ENCODE measurements around the gene ALKBH4.

The ALKBH4 gene

GRCh38 chr7:102467581-102468477 lies 3.2 kb upstream of the ALKBH4 start:
- Histone ChIP-seq H2AFZ (ENCODE audit: low read depth, low read length) (no peak overlapping the region), H3K36me3 (ENCODE audit: insufficient read depth, low read length) (peaks cover 41% of the 10 kb centered on the region), H3K4me1 (ENCODE audit: insufficient read depth, low read length) (peaks cover 28% of the 10 kb centered on the region), H3K27ac (ENCODE audit: low read length) (no peak overlapping the region), H3K9me3 (ENCODE audit: insufficient read depth, low read length, severe bottlenecking) (no peaks in the 10 kb centered on the region), H3K27me3 (ENCODE audit: insufficient read depth, low read length, poor library complexity) (no peaks in the 10 kb centered on the region), H3K9ac (ENCODE audit: low read depth, low read length) (no peak overlapping the region), H3K79me2 (ENCODE audit: insufficient read depth, low read length) (peaks cover 35% of the 10 kb centered on the region), H4K20me1 (ENCODE audit: insufficient read depth, low read length) (peaks cover 15% of the 10 kb centered on the region), H3K4me2 (ENCODE audit: insufficient read depth, low read length) (no peak overlapping the region; the same call in 1 of the 2 replicates), H3K4me3 (ENCODE audit: low read depth in 1 of 2, low read length in 2 of 2) (no peak overlapping the region)
- TF ChIP-seq CTCF (IDR thresholded peaks at IDR 0.05; ENCODE audit: borderline replicate concordance, extremely low read depth, low read length, poor library complexity, severe bottlenecking), result no peak
- no peak for TF ChIP-seq EZH2 (IDR thresholded peaks at IDR 0.05; ENCODE audit: borderline replicate concordance, low read depth, low read length, severe bottlenecking)
- no peak for ATAC-seq (ENCODE audit: insufficient read depth, low read depth)
- no peak for DNase-seq

GRCh38 chr7:102466097-102466496 lies 1.4 kb upstream of the ALKBH4 start:
- Histone ChIP-seq H2AFZ (ENCODE audit: low read depth, low read length) (no peak overlapping the region), H3K9ac (ENCODE audit: low read depth, low read length) (peak overlapping the region; percentile 94; the same call in 1 of the 2 replicates), H3K36me3 (ENCODE audit: insufficient read depth, low read length) (peaks cover 30% of the 10 kb centered on the region), H3K4me2 (ENCODE audit: insufficient read depth, low read length) (peak overlapping the region; percentile 67), H3K27ac (ENCODE audit: low read length) (no peak overlapping the region), H3K9me3 (ENCODE audit: insufficient read depth, low read length, severe bottlenecking) (no peaks in the 10 kb centered on the region), H3K79me2 (ENCODE audit: insufficient read depth, low read length) (peaks cover 46% of the 10 kb centered on the region), H3K4me1 (ENCODE audit: insufficient read depth, low read length) (peaks cover 28% of the 10 kb centered on the region), H4K20me1 (ENCODE audit: insufficient read depth, low read length) (peaks cover 10% of the 10 kb centered on the region), H3K27me3 (ENCODE audit: insufficient read depth, low read length, poor library complexity) (no peaks in the 10 kb centered on the region), H3K4me3 (ENCODE audit: low read depth in 1 of 2, low read length in 2 of 2) (peak overlapping the region; percentile 84 to 97; a peak in 3 of 4 replicates)
- DNase-seq (no peak), ATAC-seq (ENCODE audit: insufficient read depth, low read depth) (no peak)
- TF ChIP-seq CTCF (IDR thresholded peaks at IDR 0.05; ENCODE audit: borderline replicate concordance, extremely low read depth, low read length, poor library complexity, severe bottlenecking), result no peak
- no peak for TF ChIP-seq EZH2 (IDR thresholded peaks at IDR 0.05; ENCODE audit: borderline replicate concordance, low read depth, low read length, severe bottlenecking)

GRCh38 chr7:102463841-102464576 lies 654 bp downstream of the ALKBH4 start:
- TF ChIP-seq CTCF (IDR thresholded peaks at IDR 0.05; ENCODE audit: borderline replicate concordance, extremely low read depth, low read length, poor library complexity, severe bottlenecking) (no peak), EZH2 (IDR thresholded peaks at IDR 0.05; ENCODE audit: borderline replicate concordance, low read depth, low read length, severe bottlenecking) (no peak)
- H3K27me3 ChIP-seq (ENCODE audit: insufficient read depth, low read length, poor library complexity), result no peaks in the 10 kb centered on the region
- H2AFZ ChIP-seq (ENCODE audit: low read depth, low read length), result peak overlapping the region; percentile 99
- peak overlapping the region; percentile 67 for H3K4me2 ChIP-seq (ENCODE audit: insufficient read depth, low read length)
- H3K4me1 ChIP-seq (ENCODE audit: insufficient read depth, low read length), result peaks cover 28% of the 10 kb centered on the region
- H3K79me2 ChIP-seq (ENCODE audit: insufficient read depth, low read length), result peaks cover 50% of the 10 kb centered on the region
- peak overlapping the region; percentile 84 to 97; a peak in 3 of 4 replicates for H3K4me3 ChIP-seq (ENCODE audit: low read depth in 1 of 2, low read length in 2 of 2)
- H3K27ac ChIP-seq (ENCODE audit: low read length), result peak overlapping the region; percentile 86
- no peaks in the 10 kb centered on the region for H3K9me3 ChIP-seq (ENCODE audit: insufficient read depth, low read length, severe bottlenecking)
- H3K36me3 ChIP-seq (ENCODE audit: insufficient read depth, low read length), result peaks cover 22% of the 10 kb centered on the region
- peak overlapping the region; percentile 94 for H3K9ac ChIP-seq (ENCODE audit: low read depth, low read length)
- DNase-seq, result no peak
- H4K20me1 ChIP-seq (ENCODE audit: insufficient read depth, low read length), result peaks cover 10% of the 10 kb centered on the region
- peak; percentile 13 for ATAC-seq (ENCODE audit: insufficient read depth, low read depth)

Data from DND-41 (cell line).